Small intestine (tissue), 7 donors: ENCODE measurements around the gene APBB3. TPM values are rescaled to one million over a fixed set of nuclear protein-coding genes. Genes with fewer than 3 reads are reported as not detected.
"Not testable (repeated sequence)": the region's sequence is repeated elsewhere in the genome, so short reads cannot be mapped to it uniquely, and the experiment has no call there.

Source experiments
- DNase-seq, 2 donors: peaks; one replicate each; pipeline versions ENCODE4 v3.0.0 to v3.0.0-alpha.2; 2013
- FAIRE-seq: peaks from 2 replicates; lab custom pipeline; 2012; peaks lifted over from hg19 to GRCh38; lab: Jason Lieb, UNC
- H3K27ac ChIP-seq, 3 donors: one replicate each; pipeline ENCODE4 v1.5.1; 2013; ENCODE audit warnings: low read length in 2 of 3, mild to moderate bottlenecking in 2 of 3, control low read depth in 1 of 3, inconsistent platforms in 1 of 3, low read depth in 1 of 3, moderate library complexity in 1 of 3
- H3K27me3 ChIP-seq, 3 donors: one replicate each; pipeline ENCODE4 v1.6.1; 2013; ENCODE audit warnings: low read length in 3 of 3, inconsistent platforms in 1 of 3; ENCODE audit not compliant: control insufficient read depth in 3 of 3, insufficient read depth in 3 of 3
- H3K36me3 ChIP-seq, 3 donors: one replicate each; pipeline ENCODE4 v1.6.1; 2013; ENCODE audit warnings: low read length in 3 of 3, inconsistent platforms in 1 of 3, low read depth in 1 of 3, mild to moderate bottlenecking in 1 of 3, moderate library complexity in 1 of 3; ENCODE audit not compliant: control insufficient read depth in 3 of 3, insufficient read depth in 2 of 3
- H3K4me1 ChIP-seq, 3 donors: one replicate each; pipeline ENCODE4 v1.6.1; 2013; ENCODE audit warnings: low read length in 2 of 3, inconsistent platforms in 1 of 3, low read depth in 1 of 3, mild to moderate bottlenecking in 1 of 3, moderate library complexity in 1 of 3; ENCODE audit not compliant: control insufficient read depth in 3 of 3, insufficient read depth in 2 of 3
- H3K4me3 ChIP-seq, 3 donors: one replicate each; pipeline ENCODE4 v1.5.1; 2013; ENCODE audit warnings: low read length in 3 of 3, control low read depth in 1 of 3, inconsistent platforms in 1 of 3, low read depth in 1 of 3, mild to moderate bottlenecking in 1 of 3, moderate library complexity in 1 of 3
- H3K9me3 ChIP-seq, 2 donors: one replicate each; pipeline ENCODE4 v1.6.1; 2013; ENCODE audit warnings: low read depth in 1 of 2, low read length in 1 of 2; ENCODE audit not compliant: control insufficient read depth in 2 of 2, insufficient read depth in 1 of 2
- WGBS, 3 donors: extraction: QIAGEN DNeasy Blood & Tissue Kit; methylation state at CpG; one replicate each; pipeline ENCODE4 v1.1.7; 2013; 5-methylcytosine and 5-hydroxymethylcytosine counted together
- polyA plus RNA-seq, 4 donors: library from polyadenylated mRNA; stranded (reverse) in 3 of 4; unstranded in 1 of 4; fragments of 200-250 nt in 3 of 4; fragments of 120-200 nt in 1 of 4; gene quantifications; one replicate each; pipeline versions ENCODE4 v1.2.1 to v1.2.3, GENCODE V29; 2013
- donor health status: healthy with polysubstance abuse.
- donor health status: control.
- donor health status: control.
- donor health status: Bipolar disorder and iron deficiency.
- donor health status: healthy.

APBB3 gene
- polyA plus RNA-seq, 4 donors = 9.5 to 22.9 (median 17.4) TPM

DNA sequence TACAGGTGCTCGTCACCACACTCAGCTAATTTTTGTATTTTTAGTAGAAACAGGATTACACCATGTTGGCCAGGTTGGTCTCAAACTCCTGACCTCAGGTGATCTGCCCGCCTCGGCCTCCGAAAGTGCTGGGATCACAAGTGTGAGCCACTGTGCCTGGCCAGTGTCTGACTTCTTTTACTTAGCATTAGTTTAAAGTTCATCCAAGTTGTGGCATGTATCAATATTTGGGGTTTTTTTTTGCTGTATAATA lies 39.0 kb upstream of the APBB3 start:
- not testable (repeated sequence) for DNase-seq, H3K27me3 ChIP-seq, H3K4me3 ChIP-seq, H3K27ac ChIP-seq, H3K36me3 ChIP-seq, H3K4me1 ChIP-seq, FAIRE-seq, H3K9me3 ChIP-seq
- 94 to 95% (median 94%) methylated on average over 4 of the region's 4 CpGs for WGBS, 3 donors

DNA sequence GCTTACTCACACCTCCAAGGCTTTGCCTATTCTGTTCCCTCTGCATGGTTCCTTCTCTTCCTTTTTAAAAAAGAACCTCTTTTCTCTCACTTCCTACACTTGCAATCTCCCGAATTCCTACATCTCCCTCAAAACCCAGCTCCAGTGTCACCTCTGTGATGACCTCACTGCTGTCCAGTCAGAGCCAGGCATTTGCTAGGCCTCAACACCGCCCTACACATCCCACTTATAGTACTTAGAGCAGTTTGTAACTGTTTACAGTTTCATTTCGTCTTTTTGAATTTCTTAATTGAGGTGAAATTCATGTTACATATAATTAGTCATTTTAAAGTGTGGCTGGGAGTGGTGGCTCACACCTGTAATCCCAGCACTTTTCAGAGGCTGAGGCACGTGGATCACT lies 37.7 kb upstream of the APBB3 start:
- Histone ChIP-seq H3K27me3 (no peaks in the 10 kb centered on the region), H3K9me3 (no peaks in the 10 kb centered on the region), H3K36me3 (no peaks in the 10 kb centered on the region), H3K27ac (no peak overlapping the region), H3K4me3 (no peak overlapping the region), H3K4me1 (no peaks in the 10 kb centered on the region)
- FAIRE-seq (no peak), DNase-seq (no peak)
- 76 to 92% (median 77%) methylated on average over 4 of the region's 4 CpGs for WGBS, 3 donors

DNA sequence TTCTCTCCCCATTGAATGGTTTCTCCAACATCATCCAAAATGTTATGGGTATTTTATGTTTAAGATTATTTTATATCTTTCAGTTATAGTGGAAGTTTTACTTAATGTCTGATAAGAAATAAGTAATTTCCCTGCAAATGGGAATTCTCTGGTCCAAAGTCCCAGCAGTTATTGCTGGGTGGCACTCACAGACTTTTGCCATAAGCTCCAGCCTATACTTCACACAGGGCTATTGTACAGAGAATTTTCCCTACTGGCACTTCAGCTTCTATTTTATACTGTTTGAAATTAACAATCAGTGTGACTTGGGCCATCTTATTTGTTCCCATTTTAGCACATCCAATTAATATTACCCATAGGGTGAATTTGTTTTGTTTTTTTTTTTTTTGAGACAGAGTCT lies 35.7 kb upstream of the APBB3 start:
- Histone ChIP-seq H3K9me3 (no peaks in the 10 kb centered on the region), H3K4me3 (no peak overlapping the region), H3K27ac (no peak overlapping the region), H3K4me1 (no peaks in the 10 kb centered on the region), H3K27me3 (no peaks in the 10 kb centered on the region), H3K36me3 (no peaks in the 10 kb centered on the region)
- FAIRE-seq = no peak
- DNase-seq = peak; percentile 28 to 42

DNA sequence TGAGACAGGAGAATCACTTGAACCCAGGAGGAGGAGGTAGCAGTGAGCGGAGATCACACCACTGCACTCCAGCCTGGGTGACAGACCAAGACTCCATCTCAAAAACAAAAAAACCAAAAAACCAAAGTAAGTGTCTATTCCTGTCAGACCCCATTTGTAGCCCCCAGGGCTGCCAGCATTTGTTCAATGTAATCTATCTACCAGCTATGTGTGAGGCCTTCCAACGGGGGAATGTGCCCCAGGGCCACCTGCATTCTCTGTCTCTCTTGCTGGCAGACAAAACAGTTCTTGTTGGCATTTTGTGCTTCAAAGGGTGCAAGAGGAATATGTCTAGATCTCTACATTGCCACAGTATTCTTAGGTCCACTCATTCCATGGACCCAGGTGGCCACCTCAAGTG lies 34.4 kb upstream of the APBB3 start:
- H3K9me3 ChIP-seq = no peaks in the 10 kb centered on the region
- H3K4me1 ChIP-seq = no peaks in the 10 kb centered on the region
- H3K4me3 ChIP-seq = no peak overlapping the region
- whole genome bisulfite sequencing, 3 donors = 85 to 93% (median 93%) methylated on average over 2 of the region's 2 CpGs
- H3K36me3 ChIP-seq = no peaks in the 10 kb centered on the region
- FAIRE-seq (no peak), DNase-seq (no peak)
- H3K27me3 ChIP-seq = no peaks in the 10 kb centered on the region
- no peak overlapping the region for H3K27ac ChIP-seq

DNA sequence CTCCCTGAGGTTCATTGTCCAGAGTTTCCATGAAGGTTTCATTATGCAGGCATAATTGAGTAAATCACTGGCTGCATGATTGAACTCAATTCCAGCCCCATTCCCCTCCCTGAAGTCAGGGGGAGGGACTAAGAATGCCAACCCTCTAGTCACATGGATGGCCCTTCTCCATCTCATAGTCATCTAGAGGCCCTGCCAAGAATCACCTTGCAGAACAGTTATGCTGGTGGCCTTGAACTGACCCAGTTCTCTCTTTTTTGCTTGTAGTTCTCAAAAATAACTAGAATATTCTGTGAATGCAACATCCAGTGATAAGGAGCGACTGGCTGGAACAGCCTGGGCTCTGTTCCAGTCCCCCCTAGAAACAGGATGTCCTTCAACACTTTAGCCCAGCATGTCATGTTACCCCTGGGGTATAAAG lies 31.9 kb upstream of the APBB3 start:
- Histone ChIP-seq H3K27ac (no peak overlapping the region), H3K4me1 (no peaks in the 10 kb centered on the region), H3K36me3 (no peaks in the 10 kb centered on the region), H3K27me3 (no peaks in the 10 kb centered on the region), H3K4me3 (no peak overlapping the region), H3K9me3 (no peaks in the 10 kb centered on the region)
- 63 to 77% (median 70%) methylated on average over 1 of the region's 1 CpG for WGBS, 3 donors
- FAIRE-seq = no peak
- no peak for DNase-seq

DNA sequence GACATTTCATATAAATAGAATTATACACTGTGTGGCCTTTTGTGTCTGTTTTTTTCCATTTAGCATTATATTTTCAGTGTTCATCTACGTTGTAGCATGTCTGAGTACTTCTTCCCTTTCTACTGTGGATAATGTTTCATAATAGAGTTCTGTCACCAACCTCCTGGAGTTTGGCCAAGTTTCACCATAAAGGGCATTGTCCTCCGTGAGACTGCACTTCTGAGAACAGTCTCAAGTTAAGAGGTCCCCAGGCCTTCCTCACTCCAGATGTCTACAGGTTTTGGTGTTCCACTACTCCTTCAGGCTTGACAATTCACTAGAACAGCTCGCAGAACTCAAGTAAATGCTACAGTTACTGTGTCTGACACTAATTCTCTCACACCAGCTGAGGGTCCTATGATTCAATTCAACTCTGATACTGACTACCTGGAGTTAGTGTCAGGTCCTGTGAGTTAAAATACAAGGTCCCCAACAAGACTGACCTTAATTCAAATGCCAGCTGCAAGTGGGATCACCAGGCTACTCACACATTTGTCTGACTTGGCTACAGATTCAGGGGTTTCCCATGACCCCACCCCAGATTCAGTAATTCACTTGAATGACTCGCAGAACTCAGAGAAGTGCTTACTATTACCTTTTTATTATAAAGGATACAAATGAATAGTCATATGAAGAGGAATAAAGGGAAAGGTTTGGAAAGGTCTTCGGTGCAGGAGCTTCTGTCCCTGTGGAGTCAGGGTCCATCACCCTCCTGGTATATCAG lies 31.3 kb upstream of the APBB3 start:
- Histone ChIP-seq H3K36me3 (no peaks in the 10 kb centered on the region), H3K4me3 (no peak overlapping the region), H3K9me3 (no peaks in the 10 kb centered on the region), H3K27me3 (no peaks in the 10 kb centered on the region), H3K27ac (no peak overlapping the region), H3K4me1 (no peaks in the 10 kb centered on the region)
- DNase-seq (peak; percentile 50 to 56), FAIRE-seq (no peak)
- WGBS, 3 donors = 53 to 58% (median 58%) methylated on average over 5 of the region's 5 CpGs

DNA sequence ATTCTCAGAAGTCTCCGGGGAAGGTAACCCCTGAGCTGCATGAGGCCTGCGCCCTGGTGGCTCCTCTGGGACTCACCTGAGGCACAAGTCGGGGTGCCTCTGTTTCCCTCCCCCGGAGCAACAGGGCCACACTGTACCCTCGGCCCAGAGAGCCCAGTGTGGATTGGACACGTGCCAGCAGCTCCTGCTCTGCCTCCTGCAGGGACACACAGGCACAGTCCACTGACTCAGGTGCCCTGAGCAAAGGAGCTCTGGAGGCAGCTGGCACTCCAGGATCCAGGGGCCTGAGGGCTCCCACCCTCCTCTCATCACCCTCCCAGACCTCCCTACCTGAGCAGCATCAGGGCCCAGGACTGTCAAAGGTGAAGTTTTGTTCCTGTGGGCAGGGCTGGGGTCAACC lies 29.8 kb upstream of the APBB3 start:
- no peak overlapping the region for H3K27ac ChIP-seq
- no peak for FAIRE-seq
- H3K9me3 ChIP-seq = no peaks in the 10 kb centered on the region
- DNase-seq = no peak
- no peaks in the 10 kb centered on the region for H3K4me1 ChIP-seq
- H3K27me3 ChIP-seq = no peaks in the 10 kb centered on the region
- 63 to 80% (median 76%) methylated on average over 4 to 6 of the region's 6 CpGs for WGBS, 3 donors
- H3K36me3 ChIP-seq = no peaks in the 10 kb centered on the region
- H3K4me3 ChIP-seq = no peak overlapping the region

DNA sequence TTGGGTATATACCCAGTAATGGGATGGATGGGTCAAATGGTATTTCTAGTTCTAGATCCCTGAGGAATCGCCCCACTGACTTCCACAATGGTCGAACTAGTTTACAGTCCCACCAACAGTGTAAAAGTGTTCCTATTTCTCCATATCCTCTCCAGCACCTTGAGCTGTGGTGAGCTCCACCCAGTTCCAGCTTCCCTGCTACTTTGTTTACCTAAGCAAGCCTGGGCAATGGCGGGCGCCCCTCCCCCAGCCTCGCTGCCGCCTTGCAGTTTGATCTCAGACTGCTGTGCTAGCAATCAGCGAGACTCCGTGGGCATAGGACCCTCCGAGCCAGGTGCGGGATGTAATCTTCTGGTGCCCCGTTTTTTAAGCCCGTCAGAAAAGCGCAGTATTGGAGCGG lies 28.7 kb upstream of the APBB3 start:
- not testable (repeated sequence) for H3K4me1 ChIP-seq, H3K36me3 ChIP-seq, H3K9me3 ChIP-seq, H3K27me3 ChIP-seq, FAIRE-seq, H3K27ac ChIP-seq
- DNase-seq = peak in 1 of 2 donors; percentile 36
- H3K4me3 ChIP-seq = peak overlapping the region in 1 of 3 donors; percentile 23
- 36 to 53% (median 42%) methylated on average over 8 to 12 of the region's 14 CpGs for WGBS, 3 donors

DNA sequence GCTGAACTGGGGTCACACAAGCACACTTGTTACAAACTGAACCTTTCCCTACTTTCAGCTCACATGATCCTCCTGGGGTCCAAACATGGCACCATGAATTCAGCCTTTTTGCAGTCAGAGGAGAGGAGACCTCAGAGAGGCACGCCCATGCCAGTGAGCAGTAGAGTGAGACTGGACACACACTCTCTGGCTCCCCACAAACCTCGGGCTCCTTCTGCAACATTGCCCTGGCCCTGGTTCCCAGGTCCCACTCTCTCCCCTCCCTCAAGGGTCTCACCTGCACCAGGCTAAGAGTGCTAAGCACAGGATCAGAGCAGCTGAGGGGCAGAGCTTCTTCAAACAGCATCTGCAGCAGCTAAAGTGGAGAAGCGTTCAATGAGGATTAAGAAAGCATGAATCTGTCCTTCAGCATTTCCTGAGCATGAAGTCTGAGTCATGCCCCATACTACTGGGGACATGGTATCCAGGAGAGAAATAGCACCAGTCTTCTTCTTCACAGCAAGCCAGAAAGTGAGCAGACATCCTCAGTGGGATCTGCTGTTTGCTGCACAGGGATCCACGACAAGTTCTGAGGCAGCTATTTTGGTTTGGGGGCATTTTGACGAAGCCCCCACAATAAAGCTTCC lies 27.5 kb upstream of the APBB3 start:
- H3K27me3 ChIP-seq = no peaks in the 10 kb centered on the region
- H3K9me3 ChIP-seq = no peaks in the 10 kb centered on the region
- H3K4me3 ChIP-seq = no peak overlapping the region
- no peaks in the 10 kb centered on the region for H3K36me3 ChIP-seq
- 78 to 89% (median 80%) methylated on average over 5 of the region's 5 CpGs for WGBS, 3 donors
- no peak for DNase-seq
- no peak for FAIRE-seq
- no peaks in the 10 kb centered on the region for H3K4me1 ChIP-seq
- H3K27ac ChIP-seq = no peak overlapping the region
